Activated CD8-positive, alpha-beta memory T cell treated with anti-CD3 and anti-CD28 coated beads for 24 hours (primary cell): ENCODE results near the gene NLN.
A peak's percentile ranks its signal among the peaks of the same experiment; 100 is the strongest.
"Not testable (repeated sequence)": the region's sequence is repeated elsewhere in the genome, so short reads cannot be mapped to it uniquely, and the experiment has no call there.

Experiments used
- DNase-seq: peaks from one replicate; pipeline ENCODE4 v3.0.0-alpha.2; 2020

NLN gene

GRCh38 chr5:65721720-65722574 lies at the start of gene NLN, which contains the start of gene SGTB:
NLN (plus strand) TSS chr5:65722205; CDS start chr5:65722374, 169 bp downstream.
SGTB (minus strand) TSS chr5:65722109; CDS start chr5:65720807, 1,302 bp downstream.
- DNase-seq: peak; percentile 95

GRCh38 chr5:65672796-65673195 lies 49.2 kb upstream of the NLN start:
- no peak for DNase-seq

- DNase-seq: no peak
Observed at GRCh38 chr5:65674749-65675148, 47.3 kb upstream of the NLN start.

GRCh38 chr5:65676056-65676455 lies 45.9 kb upstream of the NLN start:
- DNase-seq: not testable (repeated sequence)

- no peak for DNase-seq
Observed at GRCh38 chr5:65682148-65682547, 39.9 kb upstream of the NLN start.

GRCh38 chr5:65693121-65693520 lies 28.9 kb upstream of the NLN start:
- no peak for DNase-seq

GRCh38 chr5:65695162-65695755 lies 26.7 kb upstream of the NLN start:
- no peak for DNase-seq

GRCh38 chr5:65695896-65696295 lies 26.1 kb upstream of the NLN start:
- no peak for DNase-seq

- no peak for DNase-seq
Observed at GRCh38 chr5:65696892-65697291, 25.1 kb upstream of the NLN start.

- no peak for DNase-seq
Observed at GRCh38 chr5:65699338-65699737, 22.7 kb upstream of the NLN start.

GRCh38 chr5:65702036-65702435 lies 20.0 kb upstream of the NLN start:
- no peak for DNase-seq

GRCh38 chr5:65704621-65705239 lies 17.3 kb upstream of the NLN start:
- no peak for DNase-seq

- no peak for DNase-seq
Observed at GRCh38 chr5:65707663-65708062, 14.3 kb upstream of the NLN start.

- DNase-seq: no peak
Observed at GRCh38 chr5:65708145-65708544, 13.9 kb upstream of the NLN start.

- no peak for DNase-seq
Observed at GRCh38 chr5:65718576-65719310, 3.3 kb upstream of the NLN start.

- DNase-seq: peak; percentile 71
Observed at GRCh38 chr5:65721050-65721719, 820 bp upstream of the NLN start.

- no peak for DNase-seq
Observed at GRCh38 chr5:65722575-65723403, 784 bp downstream of the NLN start.

- DNase-seq: no peak
Observed at GRCh38 chr5:65727491-65728156, 5.6 kb downstream of the NLN start.

GRCh38 chr5:65728218-65728617 lies 6.2 kb downstream of the NLN start:
- DNase-seq: no peak

GRCh38 chr5:65730910-65731309 lies 8.9 kb downstream of the NLN start:
- no peak for DNase-seq

GRCh38 chr5:65732046-65732445 lies 10.0 kb downstream of the NLN start:
- DNase-seq: not testable (repeated sequence)
